ENCODE data around the gene GOLGA6D.
A peak's percentile ranks its signal among the peaks of the same experiment; 100 is the strongest.
"Not testable (repeated sequence)": the region's sequence is repeated elsewhere in the genome, so short reads cannot be mapped to it uniquely, and the experiment has no call there.

GOLGA6D gene

GRCh38 chr15:75335705-75336355 is 53.2 kb downstream of the GOLGA6D start, which contains the start of gene COMMD4:
Gene COMMD4 (plus strand): TSS chr15:75336063. CDS start chr15:75336090, 27 bp downstream.
- peaks cover 41% of the 10 kb centered on the region for H3K4me1 Mint-ChIP-seq
- no peaks in the 10 kb centered on the region for H3K27me3 Mint-ChIP-seq
- DNase-seq (peak; percentile 76 to 88), ATAC-seq (peak; percentile 85)
- H3K9me3 Mint-ChIP-seq: no peaks in the 10 kb centered on the region
- peak within 1 kb of the TSS; percentile 99 to 100 for H3K27ac Mint-ChIP-seq
- peak within 1 kb of the TSS; percentile 100 for H3K4me3 Mint-ChIP-seq

- ATAC-seq (no peak), DNase-seq (no peak)
- Mint-ChIP-seq H3K4me1 (peaks cover 41% of the 10 kb centered on the region), H3K27ac (no peak overlapping the region), H3K9me3 (no peaks in the 10 kb centered on the region), H3K4me3 (no peak overlapping the region), H3K27me3 (no peaks in the 10 kb centered on the region)
These were observed 56.1 kb downstream of the GOLGA6D start for GRCh38 chr15:75338661-75339240.

DNA sequence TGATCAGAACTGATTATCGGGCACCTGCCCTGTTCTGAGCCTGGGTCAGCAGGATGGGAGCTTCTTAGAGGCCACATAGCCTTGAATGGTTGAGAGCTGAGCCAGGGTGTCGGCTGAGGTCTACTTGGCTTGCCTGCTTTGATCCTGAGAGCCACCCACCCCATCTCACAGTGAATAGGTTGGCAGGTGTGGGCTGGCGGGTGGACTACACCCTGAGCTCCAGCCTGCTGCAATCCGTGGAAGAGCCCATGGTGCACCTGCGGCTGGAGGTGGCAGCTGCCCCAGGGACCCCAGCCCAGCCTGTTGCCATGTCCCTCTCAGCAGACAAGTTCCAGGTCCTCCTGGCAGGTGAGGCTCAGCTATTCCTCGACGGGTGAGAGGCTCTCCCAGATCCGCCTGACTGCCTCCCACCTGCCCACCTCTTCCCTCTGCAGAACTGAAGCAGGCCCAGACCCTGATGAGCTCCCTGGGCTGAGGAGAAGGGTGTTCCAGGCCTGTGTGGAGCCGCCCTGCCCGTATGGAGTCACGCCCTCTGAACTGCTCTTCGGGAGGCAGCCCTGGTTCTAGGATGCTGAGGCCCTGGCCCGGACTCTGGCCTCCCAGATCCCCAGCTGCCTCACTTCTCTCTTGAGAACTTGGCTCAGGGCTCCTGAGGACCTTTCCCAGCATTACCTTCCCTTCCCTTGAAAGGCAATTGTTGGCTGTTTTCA is 57.1 kb downstream of the GOLGA6D start:
- H3K27ac Mint-ChIP-seq: no peak overlapping the region
- H3K4me3 Mint-ChIP-seq: no peak overlapping the region
- H3K4me1 Mint-ChIP-seq: peaks cover 38% of the 10 kb centered on the region
- no peak for ATAC-seq
- no peaks in the 10 kb centered on the region for H3K9me3 Mint-ChIP-seq
- DNase-seq: no peak
- H3K27me3 Mint-ChIP-seq: no peaks in the 10 kb centered on the region

DNA sequence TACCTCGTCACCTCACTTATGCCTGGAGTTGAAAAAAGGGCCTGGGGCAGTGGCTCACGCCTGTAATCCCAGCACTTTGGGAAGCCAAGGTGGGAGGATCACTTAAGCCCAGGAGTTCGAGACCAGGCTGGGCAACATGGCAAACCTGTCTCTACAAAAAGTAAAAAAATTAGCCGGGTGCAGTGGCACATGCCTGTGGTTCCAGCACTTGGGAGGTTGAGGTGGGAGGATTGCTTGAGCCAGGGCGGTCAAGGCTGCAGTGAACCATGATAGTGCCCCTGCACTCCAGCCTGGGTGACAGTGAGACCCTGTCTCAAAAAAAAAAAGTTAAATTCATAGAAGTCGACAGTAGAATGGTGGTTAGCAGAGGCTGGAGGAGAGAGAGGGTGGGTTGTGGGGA is 59.6 kb downstream of the GOLGA6D start:
- DNase-seq (no peak), ATAC-seq (no peak)
- Mint-ChIP-seq H3K4me3 (no peak overlapping the region), H3K9me3 (no peaks in the 10 kb centered on the region), H3K27me3 (no peaks in the 10 kb centered on the region), H3K27ac (no peak overlapping the region), H3K4me1 (peaks cover 22% of the 10 kb centered on the region)

DNA sequence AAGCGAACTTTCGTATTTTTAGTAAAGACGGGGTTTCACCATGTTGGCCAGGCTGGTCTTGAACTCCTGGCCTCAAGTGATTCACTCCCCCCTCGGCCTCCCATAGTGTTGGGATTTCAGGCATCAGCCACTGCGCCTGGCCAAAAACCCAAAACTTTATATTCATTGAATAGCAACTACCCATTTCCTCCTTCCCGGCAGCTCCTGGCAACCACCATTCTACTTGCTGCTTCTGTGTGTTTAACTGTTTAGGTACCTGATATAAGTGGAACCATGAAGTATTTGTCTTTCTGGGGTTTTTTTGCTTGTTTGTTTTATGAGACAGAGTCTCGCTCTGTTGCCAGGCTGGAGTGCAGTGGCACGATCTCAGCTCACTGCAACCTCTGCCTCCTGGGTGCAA is 61.3 kb downstream of the GOLGA6D start:
- H3K27me3 Mint-ChIP-seq, DNase-seq, H3K4me3 Mint-ChIP-seq, H3K27ac Mint-ChIP-seq, ATAC-seq, H3K9me3 Mint-ChIP-seq: not testable (repeated sequence)
- peaks cover 27% of the 10 kb centered on the region for H3K4me1 Mint-ChIP-seq
